HepG2 (cell line): ENCODE data around the gene KCTD16.

Source experiments
- PCBP2 ChIP-seq: fragments of 200-400 bp; formaldehyde crosslinking; optimal IDR thresholded peaks from 2 replicates; pipeline ENCODE3; 2018; ENCODE audit warnings: low read length, low read depth; ENCODE audit not compliant: poor library complexity, severe bottlenecking
- ZFP36 ChIP-seq: fragments of 150-350 bp; IDR thresholded peaks from 2 replicates; pipeline ENCODE4 v1.6.1; 2018; ENCODE audit warnings: borderline replicate concordance, low read length, low read depth; ENCODE audit not compliant: partially characterized antibody
- ZNF746 ChIP-seq: sonication (generic); formaldehyde crosslinking; IDR thresholded peaks from 2 replicates; pipeline ENCODE4 v1.8.0; 2022; ENCODE audit warnings: mild to moderate bottlenecking, missing genetic modification reagents

GRCh38 chr5:144210655-144211054, 40.0 kb downstream of the KCTD16 start:
- TF ChIP-seq ZFP36 (no peak), ZNF746 (no peak), PCBP2 (no peak)
